ENCODE results near the gene WNT7B.

WNT7B gene

DNA sequence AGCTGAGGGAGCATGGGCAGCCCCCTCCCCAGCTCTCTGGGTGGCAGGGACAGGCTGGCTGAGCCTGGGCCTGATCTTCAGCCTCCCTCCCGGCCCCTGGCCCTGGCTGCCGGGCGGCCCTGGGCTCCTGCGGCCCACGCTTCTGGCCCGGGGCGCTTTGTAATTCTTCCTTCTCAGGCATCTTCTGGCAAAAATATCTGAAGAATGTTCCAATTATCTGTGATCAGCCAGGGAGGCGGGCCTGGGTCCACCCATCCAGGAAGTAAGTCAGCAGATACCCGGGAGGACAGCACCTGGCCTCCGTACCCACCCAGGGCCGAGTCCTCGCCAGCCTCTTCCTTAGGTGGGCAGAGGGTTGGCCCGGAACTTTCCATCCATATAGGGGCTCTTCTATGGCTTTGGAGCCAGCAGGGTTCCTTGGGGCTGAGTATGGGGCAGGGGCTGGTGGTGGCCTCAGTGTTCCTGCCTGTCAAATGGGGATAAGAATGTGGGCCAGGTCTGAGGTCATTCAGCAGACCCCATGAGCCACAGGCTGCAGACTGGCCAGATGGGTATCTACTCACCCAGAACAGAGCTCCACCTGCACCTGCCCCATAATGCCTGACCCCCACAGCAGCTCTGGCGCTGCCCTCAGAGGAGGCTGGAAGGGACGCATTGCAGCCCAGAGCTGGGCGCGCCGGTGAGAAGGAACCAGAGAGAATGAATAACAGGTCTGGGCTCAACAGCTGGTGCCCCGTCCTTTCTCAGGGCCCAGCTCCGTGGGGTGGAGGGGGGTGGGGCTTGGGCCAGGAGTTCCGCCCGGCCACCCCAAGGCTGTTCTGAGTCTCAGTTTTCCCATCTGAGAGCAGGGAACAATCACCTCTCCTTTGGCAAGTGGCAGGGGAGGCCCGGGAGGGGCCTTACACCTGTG, 16.2 kb downstream of the WNT7B start:
- Histone ChIP-seq H3F3A (ENCODE audit: insufficient read depth, low read length) (no peaks in the 10 kb centered on the region), H4K20me1 (ENCODE audit: insufficient read depth, low read length) (no peaks in the 10 kb centered on the region), H3K36me3 (replicated peaks; ENCODE audit: insufficient read depth, low read length) (no peaks in the 10 kb centered on the region), H3K9ac (ENCODE audit: low read length) (no peak overlapping the region), H3K4me1 (ENCODE audit: low read length) (no peaks in the 10 kb centered on the region), H3K9me3 (replicated peaks; ENCODE audit: insufficient read depth, low read length) (no peaks in the 10 kb centered on the region), H3K27ac (ENCODE audit: low read length) (no peak overlapping the region), H3K9me2 (replicated peaks; ENCODE audit: insufficient read depth, low read length) (no peaks in the 10 kb centered on the region), H3K79me2 (ENCODE audit: low read length) (no peaks in the 10 kb centered on the region), H3K4me2 (ENCODE audit: low read depth, low read length) (no peak overlapping the region), H3K27me3 (replicated peaks; ENCODE audit: insufficient read depth, low read length) (peaks cover 91% of the 10 kb centered on the region), H2AFZ (ENCODE audit: low read length) (no peak overlapping the region), H3K4me3 (ENCODE audit: low read length) (no peak overlapping the region)
- DNase-seq = no peak
- TF ChIP-seq CTCF (IDR thresholded peaks at IDR 0.05; ENCODE audit: low read length) = no peak

GRCh38 chr22:45959719-45960476, 17.1 kb downstream of the WNT7B start:
- Histone ChIP-seq H3K4me3 (ENCODE audit: low read length) (no peak overlapping the region), H3K27ac (ENCODE audit: low read length) (no peak overlapping the region), H3K36me3 (replicated peaks; ENCODE audit: insufficient read depth, low read length) (no peaks in the 10 kb centered on the region), H3K4me2 (ENCODE audit: low read depth, low read length) (no peak overlapping the region), H4K20me1 (ENCODE audit: insufficient read depth, low read length) (no peaks in the 10 kb centered on the region), H3K4me1 (ENCODE audit: low read length) (no peaks in the 10 kb centered on the region), H3K9me2 (replicated peaks; ENCODE audit: insufficient read depth, low read length) (no peaks in the 10 kb centered on the region), H3F3A (ENCODE audit: insufficient read depth, low read length) (no peaks in the 10 kb centered on the region), H3K79me2 (ENCODE audit: low read length) (no peaks in the 10 kb centered on the region), H3K9me3 (replicated peaks; ENCODE audit: insufficient read depth, low read length) (no peaks in the 10 kb centered on the region), H2AFZ (ENCODE audit: low read length) (no peak overlapping the region), H3K27me3 (replicated peaks; ENCODE audit: insufficient read depth, low read length) (peaks cover 91% of the 10 kb centered on the region), H3K9ac (ENCODE audit: low read length) (no peak overlapping the region)
- TF ChIP-seq EZH2 (optimal IDR thresholded peaks at IDR 0.05; ENCODE audit: low read depth, low read length) (no peak), EZH2phosphoT487 (IDR thresholded peaks at IDR 0.05; ENCODE audit: low read length) (no peak), CTCF (IDR thresholded peaks at IDR 0.05; ENCODE audit: low read length) (no peak)
- DNase-seq = no peak

GRCh38 chr22:45958971-45959370, 18.0 kb downstream of the WNT7B start:
- H3K4me2 ChIP-seq (ENCODE audit: low read depth, low read length) = no peak overlapping the region
- H3K27me3 ChIP-seq (replicated peaks; ENCODE audit: insufficient read depth, low read length) = peaks cover 91% of the 10 kb centered on the region
- no peaks in the 10 kb centered on the region for H4K20me1 ChIP-seq (ENCODE audit: insufficient read depth, low read length)
- no peaks in the 10 kb centered on the region for H3K9me3 ChIP-seq (replicated peaks; ENCODE audit: insufficient read depth, low read length)
- H3K4me3 ChIP-seq (ENCODE audit: low read length) = no peak overlapping the region
- no peaks in the 10 kb centered on the region for H3K36me3 ChIP-seq (replicated peaks; ENCODE audit: insufficient read depth, low read length)
- no peak overlapping the region for H3K27ac ChIP-seq (ENCODE audit: low read length)
- DNase-seq = no peak
- no peak overlapping the region for H3K9ac ChIP-seq (ENCODE audit: low read length)
- no peaks in the 10 kb centered on the region for H3K4me1 ChIP-seq (ENCODE audit: low read length)
- H3F3A ChIP-seq (ENCODE audit: insufficient read depth, low read length) = no peaks in the 10 kb centered on the region
- TF ChIP-seq EZH2 (optimal IDR thresholded peaks at IDR 0.05; ENCODE audit: low read depth, low read length) = no peak
- no peak for TF ChIP-seq CTCF (IDR thresholded peaks at IDR 0.05; ENCODE audit: low read length)
- TF ChIP-seq EZH2phosphoT487 (IDR thresholded peaks at IDR 0.05; ENCODE audit: low read length) = no peak
- H2AFZ ChIP-seq (ENCODE audit: low read length) = no peak overlapping the region
- no peaks in the 10 kb centered on the region for H3K79me2 ChIP-seq (ENCODE audit: low read length)
- no peaks in the 10 kb centered on the region for H3K9me2 ChIP-seq (replicated peaks; ENCODE audit: insufficient read depth, low read length)

Measured in MM.1S (cell line).